ENCODE measurements around the gene CEND1.

DNA sequence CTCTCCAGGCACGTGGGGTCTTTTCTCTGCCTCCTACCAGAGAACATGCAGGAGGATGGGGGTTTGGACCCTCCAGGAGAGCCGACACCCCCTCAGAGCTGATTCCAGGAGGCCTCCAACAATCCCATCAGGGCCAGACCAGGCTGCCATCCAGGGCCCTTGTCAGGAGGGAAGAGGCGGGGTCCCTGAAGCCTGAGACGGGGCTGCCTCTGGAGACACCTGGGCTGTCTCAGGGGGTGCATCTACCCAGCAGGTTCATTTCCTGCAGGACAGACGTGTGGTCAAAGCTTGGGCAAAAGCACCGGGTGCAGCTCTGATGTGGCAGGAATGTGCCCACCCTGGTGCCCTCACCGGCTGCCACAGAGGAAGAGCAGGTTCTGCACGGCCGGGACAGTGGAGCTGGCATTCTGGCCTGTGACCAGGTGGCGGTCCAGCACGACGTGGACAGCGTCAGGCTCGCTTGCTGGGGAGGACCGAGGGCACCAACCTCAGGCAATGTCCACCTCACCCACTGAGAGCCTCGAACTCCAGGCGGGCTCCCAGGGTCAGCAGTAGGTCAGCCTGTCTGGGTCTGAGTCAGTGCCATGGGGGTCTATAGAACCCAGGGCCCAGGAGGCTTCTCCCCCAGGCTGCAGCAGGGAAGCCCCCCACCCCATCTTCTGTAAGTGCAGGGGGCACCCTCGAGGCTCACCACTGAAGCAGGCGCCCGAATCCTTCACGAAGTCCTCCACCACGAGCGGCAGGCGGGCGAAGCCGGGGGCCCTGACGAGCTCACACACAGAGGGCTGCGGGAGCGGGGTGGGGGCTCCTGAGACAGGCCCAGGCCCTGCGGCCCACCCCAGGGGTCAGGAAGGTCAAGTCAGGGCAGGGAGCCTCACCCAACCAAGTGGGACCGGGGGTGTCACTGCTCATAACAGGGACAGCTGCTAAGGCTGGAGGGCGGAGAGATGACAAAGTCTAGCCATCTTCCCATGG is 19.0 kb downstream of the CEND1 start:
- TF ChIP-seq POLR2AphosphoS5 (IDR thresholded peaks at IDR 0.05; ENCODE audit: low read depth, low read length) (no peak), TAF1 (IDR thresholded peaks at IDR 0.05; ENCODE audit: borderline replicate concordance, insufficient read depth, low read length) (no peak)

All from PFSK-1 (cell line).